Right renal pelvis (tissue), 4 donors: ENCODE measurements around the gene RAD51AP2. TPM values are rescaled to one million over a fixed set of nuclear protein-coding genes. Genes with fewer than 3 reads are reported as not detected.

Source experiments
- DNase-seq, 4 donors: peaks; one replicate each; pipeline ENCODE4 v3.0.0-alpha.2; 2013; ENCODE audit warnings: low read depth in 4 of 4, low spot score in 3 of 4, missing footprints in 1 of 4
- polyA plus RNA-seq, 4 donors: library from polyadenylated mRNA; unstranded; fragments of 120-200 nt; gene quantifications; one replicate each; pipeline ENCODE4 v1.2.1, GENCODE V29; 2013; ENCODE audit not compliant: insufficient read length in 4 of 4

Gene RAD51AP2
- polyA plus RNA-seq, 4 donors, result 0.14 to 0.24 (median 0.18) TPM

- no peak for DNase-seq
Measured at GRCh38 chr2:17476064-17476463, 42.2 kb downstream of the RAD51AP2 start.

GRCh38 chr2:17475286-17475685, 43.0 kb downstream of the RAD51AP2 start:
- no peak for DNase-seq

GRCh38 chr2:17471979-17472378, 46.3 kb downstream of the RAD51AP2 start:
- DNase-seq, result no peak

GRCh38 chr2:17470855-17471641, 47.2 kb downstream of the RAD51AP2 start:
- no peak for DNase-seq

GRCh38 chr2:17461087-17461475, 57.2 kb downstream of the RAD51AP2 start:
- no peak for DNase-seq

Other genes starting within 250 kb of the RAD51AP2 start
- 1 to 10 TPM; 3.3 to 4.9 (median 4.2) TPM for gene VSNL1, start 22.3 kb upstream of the RAD51AP2 start, polyA plus RNA-seq
- 10 to 100 TPM; 35.7 to 42.6 (median 36.9) TPM for gene SMC6, start 235.4 kb upstream of the RAD51AP2 start, polyA plus RNA-seq
- gene GEN1, start 235.7 kb upstream of the RAD51AP2 start, polyA plus RNA-seq, result 10 to 100 TPM; 11.2 to 16.7 (median 13.2) TPM